Measurements from ENCODE around the gene DDX3Y.

Gene DDX3Y

DNA sequence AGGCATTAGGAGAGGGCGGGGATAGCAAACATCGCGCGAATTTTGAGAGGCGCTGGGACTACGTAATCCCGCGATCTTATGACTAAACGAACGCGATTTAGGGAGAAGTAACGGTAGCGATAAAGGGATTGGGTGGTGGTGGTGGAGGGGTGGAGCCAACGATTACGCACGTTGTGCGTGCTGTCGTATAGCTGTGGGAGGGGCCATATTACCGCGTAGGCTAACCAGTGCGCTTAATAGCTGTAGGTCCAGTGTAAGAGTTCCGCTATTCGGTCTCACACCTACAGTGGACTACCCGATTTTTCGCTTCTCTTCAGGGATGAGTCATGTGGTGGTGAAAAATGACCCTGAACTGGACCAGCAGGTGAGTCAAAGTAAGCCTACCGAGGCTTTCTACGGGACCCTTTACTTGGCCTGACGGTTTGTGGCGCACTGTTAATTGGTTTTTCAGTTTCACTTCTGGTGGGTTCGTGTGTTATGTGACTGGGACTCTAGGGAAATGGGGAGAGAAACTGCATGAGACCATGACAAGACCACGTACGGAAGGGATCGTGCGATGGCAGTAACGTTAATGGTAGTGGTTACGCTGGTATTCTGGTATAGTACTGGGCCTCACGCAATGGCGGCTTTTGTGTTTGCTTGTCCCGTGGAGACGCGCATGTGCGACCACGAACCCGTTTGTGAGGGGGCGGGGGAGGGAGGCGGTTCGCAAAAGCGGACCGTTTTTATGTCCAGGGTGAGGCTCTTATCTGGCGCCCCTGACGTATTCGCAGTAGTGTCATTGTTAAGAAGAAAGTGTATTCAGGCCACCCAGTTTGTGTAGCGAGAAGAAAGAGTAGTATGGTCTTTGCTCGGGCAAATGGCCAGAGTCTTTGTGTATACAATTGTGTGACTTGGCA, at the start of gene DDX3Y:
DDX3Y (plus strand) TSS at position 251 of the 899 bp plus-strand sequence; CDS start at position 320, 69 bp downstream.
- no peak for DNase-seq

DNA sequence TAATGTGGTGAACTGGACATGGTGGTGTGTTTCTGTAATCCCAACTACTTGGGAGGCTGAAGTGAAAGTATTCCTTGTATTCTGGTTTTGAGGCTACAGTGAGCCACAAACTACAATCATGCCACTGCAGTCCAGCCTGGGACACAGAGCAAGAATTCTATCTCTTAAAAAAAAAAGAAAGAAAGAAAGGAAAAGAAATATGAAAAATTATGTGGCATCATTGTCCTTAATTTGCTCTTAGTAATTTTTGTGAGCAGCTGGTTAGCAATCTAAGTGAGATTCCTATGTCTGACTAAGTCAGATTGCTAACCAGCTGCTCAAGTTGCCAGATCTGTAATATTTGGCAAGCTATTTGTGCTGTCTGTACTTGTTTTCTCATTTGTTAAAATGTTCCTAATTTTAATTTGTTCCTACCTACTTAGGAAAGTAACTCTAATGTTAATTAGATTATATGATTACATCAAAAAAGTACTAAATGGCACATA, 48.8 kb upstream of the DDX3Y start:
- DNase-seq, result no peak

DNA sequence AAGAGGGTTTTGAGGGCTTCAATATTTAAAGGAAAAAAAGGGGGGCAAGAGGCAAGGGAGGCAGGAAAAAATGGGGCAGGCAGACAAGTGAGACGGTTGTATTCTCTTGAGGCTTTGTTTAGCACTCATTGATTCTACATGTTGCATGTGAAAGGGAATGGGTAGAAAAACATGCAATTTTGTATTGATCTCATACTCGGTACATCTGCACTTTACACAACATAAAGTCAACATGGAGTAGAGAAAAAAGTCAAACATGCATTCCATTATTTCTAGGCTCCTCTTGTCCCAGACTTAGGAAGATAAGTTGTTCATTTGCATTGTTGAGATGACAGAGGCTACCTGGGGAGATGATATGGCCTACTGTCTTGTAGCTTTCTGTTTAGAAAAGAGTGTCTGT, 36.7 kb upstream of the DDX3Y start:
- DNase-seq, result no peak

DNA sequence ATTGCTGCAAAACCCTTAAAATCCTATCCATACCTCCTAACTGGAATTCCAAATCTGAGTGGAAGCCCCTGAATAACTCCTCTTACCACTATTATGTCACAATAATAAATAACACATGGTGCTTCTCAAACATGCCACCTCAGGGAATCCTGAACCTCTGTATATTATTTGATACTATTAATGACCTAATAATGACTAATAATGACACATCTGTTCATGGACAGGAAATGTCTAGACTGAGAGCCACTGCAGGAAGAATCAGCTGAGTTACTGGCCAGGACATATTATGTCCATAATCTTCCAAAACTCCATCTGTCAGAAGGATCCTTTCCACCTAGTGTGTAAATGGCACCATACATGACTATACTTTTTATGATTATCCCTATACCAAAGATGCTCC, 7.7 kb upstream of the DDX3Y start:
- DNase-seq, result no peak

DNA sequence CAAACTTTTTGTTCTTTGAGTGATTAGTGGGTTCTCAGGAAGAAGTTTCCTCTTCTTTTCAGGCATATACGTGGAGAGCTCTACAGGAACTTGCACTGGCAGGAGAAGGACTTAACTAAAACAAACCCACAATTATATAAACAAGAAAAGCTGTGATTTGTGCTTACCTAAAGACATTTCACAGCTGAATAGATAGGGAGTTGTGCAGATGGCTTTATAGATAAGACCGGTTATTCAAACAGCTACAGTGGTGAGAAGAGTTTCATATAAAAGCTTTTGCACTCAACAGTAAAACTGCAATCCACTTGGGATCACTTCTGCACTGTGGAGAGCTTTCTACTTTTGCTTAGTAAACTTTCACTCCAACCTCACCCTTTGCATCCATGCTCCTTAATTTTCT, 6.1 kb upstream of the DDX3Y start:
- DNase-seq, result no peak

DNA sequence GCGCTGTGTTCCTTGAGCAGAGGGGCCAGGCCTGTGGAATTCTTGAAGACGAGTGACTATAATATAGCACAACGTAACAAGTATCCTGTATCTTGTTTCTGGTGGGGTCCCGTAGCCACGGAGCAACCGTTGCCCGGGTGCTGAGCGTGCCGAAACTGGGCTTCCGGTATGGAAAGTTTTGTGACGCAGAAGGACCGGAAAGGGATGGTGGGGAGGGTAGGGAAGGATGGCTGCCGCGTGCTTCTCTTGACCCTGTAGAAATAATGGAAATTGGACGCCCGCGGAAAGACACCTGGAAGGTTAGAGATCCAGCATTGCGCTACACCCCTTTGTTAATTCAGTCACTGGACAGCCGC, 827 bp downstream of the DDX3Y start:
- DNase-seq, result no peak

DNA sequence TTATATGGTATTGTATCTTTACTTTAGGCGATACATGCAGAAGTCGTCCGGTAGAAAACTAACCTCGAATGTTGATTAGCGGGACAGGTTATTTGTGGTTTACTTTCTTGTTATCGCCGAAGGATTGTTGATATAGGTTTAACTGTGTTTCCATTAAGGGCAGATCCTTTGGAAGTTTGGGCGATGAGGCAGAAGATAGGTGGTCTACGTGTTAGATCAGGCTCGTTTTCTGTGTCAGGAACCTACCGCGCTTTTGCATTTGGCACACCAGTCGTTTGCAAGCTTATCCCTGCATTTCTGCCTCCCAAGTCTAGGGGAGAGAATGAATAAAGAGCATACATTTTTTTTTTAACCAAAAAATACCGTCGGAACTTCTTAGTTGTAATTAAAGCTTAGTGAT, 1.2 kb downstream of the DDX3Y start:
- no peak for DNase-seq

DNA sequence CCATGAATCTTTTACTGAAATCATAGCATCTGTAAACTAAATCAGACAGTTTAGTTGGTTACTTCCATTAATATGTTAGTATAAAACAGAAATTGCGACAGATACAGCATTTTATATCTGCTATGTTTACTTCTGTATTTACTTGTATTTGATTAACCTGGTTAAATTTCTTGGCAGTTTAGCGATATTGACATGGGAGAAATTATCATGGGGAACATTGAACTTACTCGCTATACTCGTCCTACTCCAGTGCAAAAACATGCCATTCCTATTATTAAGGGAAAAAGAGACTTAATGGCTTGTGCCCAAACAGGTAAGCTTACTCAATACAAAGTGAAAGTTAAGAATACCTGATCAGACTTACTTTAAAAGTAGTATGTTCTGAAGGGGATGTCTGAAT, 8.9 kb downstream of the DDX3Y start:
- DNase-seq, result no peak

DNA sequence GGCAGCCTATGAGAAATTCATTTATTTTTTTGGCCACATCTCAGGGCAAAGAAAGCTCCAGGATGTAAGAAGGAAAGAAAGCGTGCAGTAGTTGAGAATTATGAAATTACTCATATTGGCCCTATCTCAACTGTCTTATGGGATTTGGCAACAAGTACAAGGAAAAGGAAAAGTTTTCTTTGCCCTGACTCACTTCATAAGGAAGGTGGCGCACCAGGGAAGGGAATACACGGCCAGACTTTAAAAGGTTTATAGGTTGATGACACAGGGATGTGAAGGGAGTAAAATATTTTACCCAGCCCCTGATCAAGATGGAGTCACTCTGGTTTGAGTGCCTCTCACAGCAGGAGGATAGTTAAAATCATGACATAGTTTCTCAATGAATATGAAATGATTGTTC, 23.4 kb downstream of the DDX3Y start:
- DNase-seq, result no peak

DNA sequence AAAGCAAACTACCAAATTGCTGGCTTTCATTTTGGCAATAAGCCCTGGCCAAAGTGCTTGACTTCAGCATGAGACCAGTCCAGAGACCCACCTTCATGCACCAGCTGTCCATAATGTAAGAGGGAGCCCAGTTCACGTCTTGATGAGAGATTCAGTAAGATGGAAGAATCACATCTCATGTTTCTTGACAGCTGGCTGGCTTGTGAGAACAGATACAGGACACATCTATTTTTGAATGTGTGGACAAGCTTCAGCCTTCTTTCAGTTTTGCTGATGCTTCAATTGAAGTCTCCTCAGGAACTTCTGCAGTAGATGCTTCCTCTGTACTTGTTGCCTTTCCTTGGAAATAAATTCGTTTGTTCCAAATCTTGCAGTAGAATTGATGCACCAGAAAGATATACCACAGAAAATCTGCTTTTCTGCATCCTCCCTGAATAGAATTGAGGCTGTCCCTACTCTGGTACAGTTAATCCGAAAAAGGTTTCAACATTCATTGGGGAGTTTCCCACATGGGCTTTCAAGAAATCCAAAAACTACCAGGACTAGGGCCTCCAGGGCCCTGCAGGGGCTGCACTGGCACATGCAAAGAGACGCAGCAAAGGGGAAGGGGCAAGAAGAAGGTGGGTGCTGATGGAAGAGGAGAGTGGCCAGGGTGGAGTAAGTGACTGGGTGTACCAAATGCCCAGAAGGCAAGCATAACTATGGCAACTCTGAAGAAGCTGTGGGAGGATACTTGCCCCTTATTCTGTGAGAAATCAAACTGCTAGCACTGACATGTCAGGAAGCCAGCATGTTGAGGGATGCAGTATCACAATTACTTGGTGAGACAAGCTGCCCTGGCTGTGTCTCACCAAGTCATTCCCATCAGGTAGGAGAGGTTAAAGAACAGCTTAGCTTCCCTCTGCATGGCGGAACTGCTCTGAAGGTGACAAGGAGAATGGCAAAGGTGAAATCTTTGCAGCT, 37.3 kb downstream of the DDX3Y start:
- no peak for DNase-seq
